A673 (cell line): ENCODE results near the gene SATB2.

ENCODE experiments used
- CTCF ChIP-seq: fragments of 300-800, 200-600 bp; sonication (generic); conservative IDR thresholded peaks from 2 replicates; pipeline ENCODE4 v1.5.1; 2017; ENCODE audit warnings: low read depth, mild to moderate bottlenecking, antibody characterized with exemption, low read length, moderate library complexity, mixed read lengths
- EZH2 ChIP-seq: fragments of 200-600 bp; sonication (generic); IDR thresholded peaks from 2 replicates; pipeline ENCODE4 v1.6.1; 2017; ENCODE audit warnings: borderline replicate concordance, low read depth, mild to moderate bottlenecking, mixed read lengths, antibody characterized with exemption, low read length; ENCODE audit not compliant: poor library complexity, severe bottlenecking

DNA sequence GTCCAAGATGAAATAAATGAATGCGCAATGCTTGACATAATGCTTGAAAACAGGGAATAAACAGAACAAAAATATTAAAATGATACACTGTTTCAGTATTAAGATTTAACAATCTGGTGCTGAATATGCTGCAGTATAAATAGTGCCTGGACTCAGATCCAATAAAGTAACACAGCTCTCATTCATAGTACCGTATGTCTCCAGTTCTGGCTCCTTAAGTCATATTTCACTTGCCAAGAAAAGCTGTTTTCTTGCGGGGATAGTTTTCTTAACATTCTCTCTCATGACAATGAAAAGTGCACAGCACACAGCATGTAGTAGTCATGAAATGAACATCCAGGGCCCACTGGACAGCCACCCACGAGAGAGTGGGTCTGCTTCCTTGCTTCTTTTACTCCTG lies 74.7 kb downstream of the SATB2 start:
- TF ChIP-seq CTCF (no peak), EZH2 (no peak)
